Natural killer cell (primary cell): ENCODE data around the gene TBC1D17. TPM values are rescaled to one million over a fixed set of nuclear protein-coding genes. Genes with fewer than 3 reads are reported as not detected.
A peak's percentile ranks its signal among the peaks of the same experiment; 100 is the strongest.

Experiments used
- ATAC-seq, 3 donors: fragments of 150-1000 bp in 2 of 3; fragments of 200-7000 bp in 1 of 3; cut with Tn5 transposase; 1 replicate in 1 of 3; 2 replicates in 2 of 3; pipeline ENCODE4 v1.10.0; 2021; ENCODE audit warnings: mild to moderate bottlenecking in 2 of 3, moderate library complexity in 2 of 3
- DNase-seq, 2 donors: peaks; one replicate each; pipeline versions ENCODE4 v3.0.0 to v3.0.0-alpha.2; 2013 to 2021; ENCODE audit warnings: mixed read lengths in 1 of 2
- H3K27ac ChIP-seq: one replicate; pipeline ENCODE4 v1.5.1; 2013; ENCODE audit warnings: mild to moderate bottlenecking, low read length
- H3K27me3 ChIP-seq: one replicate; pipeline ENCODE4 v1.6.1; 2013; ENCODE audit warnings: low read length; ENCODE audit not compliant: control insufficient read depth, insufficient read depth
- H3K36me3 ChIP-seq: one replicate; pipeline ENCODE4 v1.6.1; 2013; ENCODE audit warnings: low read length; ENCODE audit not compliant: control insufficient read depth, insufficient read depth
- H3K4me1 ChIP-seq: one replicate; pipeline ENCODE4 v1.6.1; 2013; ENCODE audit warnings: low read length; ENCODE audit not compliant: control insufficient read depth, insufficient read depth
- H3K4me3 ChIP-seq: one replicate; pipeline ENCODE4 v1.5.1; 2013; ENCODE audit warnings: low read length
- H3K9me3 ChIP-seq: one replicate; pipeline ENCODE4 v1.6.1; 2013; ENCODE audit warnings: low read length; ENCODE audit not compliant: control insufficient read depth, insufficient read depth
- H3K27ac Mint-ChIP-seq, 2 donors: one replicate each; pipeline ENCODE4 v1.8.0; 2022; ENCODE audit warnings: mild to moderate bottlenecking in 2 of 2, mixed read lengths in 2 of 2, moderate library complexity in 1 of 2
- H3K27me3 Mint-ChIP-seq, 2 donors: one replicate each; pipeline ENCODE4 v1.8.0; 2022; ENCODE audit warnings: low read depth in 2 of 2, mixed read lengths in 2 of 2
- H3K36me3 Mint-ChIP-seq: one replicate; pipeline ENCODE4 v1.8.0; 2022; ENCODE audit warnings: mixed read lengths
- H3K4me1 Mint-ChIP-seq, 2 donors: one replicate each; pipeline ENCODE4 v1.8.0; 2022; ENCODE audit warnings: mixed read lengths in 2 of 2
- H3K4me3 Mint-ChIP-seq: one replicate; pipeline ENCODE4 v1.8.0; 2022; ENCODE audit warnings: mild to moderate bottlenecking, moderate library complexity, mixed read lengths
- H3K9me3 Mint-ChIP-seq, 2 donors: one replicate each; pipeline ENCODE4 v1.8.0; 2022; ENCODE audit warnings: mixed read lengths in 2 of 2
- CTCF ChIP-seq: fragments of 200-600 bp; IDR thresholded peaks from one replicate; pipeline ENCODE4 v1.8.0; 2022; ENCODE audit warnings: antibody characterized with exemption
- WGBS: methylation state at CpG from one replicate; pipeline ENCODE4 v1.1.7; 2013; ENCODE audit warnings: missing lambda C conversion rate; ENCODE audit not compliant: insufficient coverage; 5-methylcytosine and 5-hydroxymethylcytosine counted together
- intact Hi-C: fragments of 100-400 bp; cut with micrococcal nuclease; formaldehyde crosslinking; loops from one replicate; pipeline ENCODE4 v1.14.2; 2022
- total RNA-seq, 4 donors: library from RNA; stranded (reverse); fragments of 120-200 nt in 1 of 4; gene quantifications; one replicate each; pipeline versions ENCODE4 v1.2.3 to v1.2.4, GENCODE V29; 2013 to 2022

TBC1D17 gene
- total RNA-seq, 3 donors from 2014 or later (not counting 1 experiment from before 2014, with no cell fraction given) = 45.8 to 59.7 (median 54.4) TPM

- no peak overlapping the region for H3K27ac ChIP-seq
- Mint-ChIP-seq H3K27ac (no peak overlapping the region), H3K4me3 (no peak overlapping the region), H3K9me3 (no peaks in the 10 kb centered on the region), H3K4me1 (peaks cover 10 to 52% of the 10 kb centered on the region in 2 donors), H3K27me3 (no peaks in the 10 kb centered on the region), H3K36me3 (no peaks in the 10 kb centered on the region)
- TF ChIP-seq CTCF = no peak
- DNase-seq (no peak), ATAC-seq (no peak)
- intact Hi-C loops = no loop called here
- no peaks in the 10 kb centered on the region for H3K9me3 ChIP-seq
- peaks cover 7% of the 10 kb centered on the region for H3K4me1 ChIP-seq
- 97% methylated on average over 8 of the region's 8 CpGs for WGBS
- H3K27me3 ChIP-seq = no peaks in the 10 kb centered on the region
- no peak overlapping the region for H3K4me3 ChIP-seq
- H3K36me3 ChIP-seq = peaks cover 40% of the 10 kb centered on the region
Measured at GRCh38 chr19:49918089-49918488, 40.6 kb downstream of the TBC1D17 start.

GRCh38 chr19:49920624-49921363 lies 43.3 kb downstream of the TBC1D17 start:
- ATAC-seq (no peak), DNase-seq (no peak)
- no peak overlapping the region for H3K27ac ChIP-seq
- H3K36me3 ChIP-seq = peaks cover 37% of the 10 kb centered on the region
- H3K4me1 Mint-ChIP-seq = peaks cover 10 to 34% of the 10 kb centered on the region in 2 donors
- H3K27me3 ChIP-seq = no peaks in the 10 kb centered on the region
- TF ChIP-seq CTCF = no peak
- peaks cover 20% of the 10 kb centered on the region for H3K4me1 ChIP-seq
- 94% methylated on average over 24 of the region's 24 CpGs for WGBS
- no peak overlapping the region for H3K4me3 ChIP-seq
- no peaks in the 10 kb centered on the region for H3K9me3 Mint-ChIP-seq
- no peaks in the 10 kb centered on the region for H3K36me3 Mint-ChIP-seq
- no peaks in the 10 kb centered on the region for H3K27me3 Mint-ChIP-seq
- peak overlapping the region in 1 of 2 donors; percentile 61 for H3K27ac Mint-ChIP-seq
- H3K4me3 Mint-ChIP-seq = no peak overlapping the region
- intact Hi-C loops = no loop called here
- H3K9me3 ChIP-seq = no peaks in the 10 kb centered on the region

- intact Hi-C loops = no loop called here
- H3K4me3 ChIP-seq = no peak overlapping the region
- Mint-ChIP-seq H3K4me1 (peaks cover 10 to 27% of the 10 kb centered on the region in 2 donors), H3K9me3 (no peaks in the 10 kb centered on the region), H3K36me3 (no peaks in the 10 kb centered on the region), H3K4me3 (no peak overlapping the region), H3K27me3 (no peaks in the 10 kb centered on the region), H3K27ac (peak overlapping the region in 1 of 2 donors; percentile 61)
- H3K27me3 ChIP-seq = no peaks in the 10 kb centered on the region
- H3K4me1 ChIP-seq = peaks cover 17% of the 10 kb centered on the region
- 75% methylated on average over 21 of the region's 22 CpGs for WGBS
- no peak overlapping the region for H3K27ac ChIP-seq
- peaks cover 42% of the 10 kb centered on the region for H3K36me3 ChIP-seq
- ATAC-seq (no peak), DNase-seq (no peak)
- no peaks in the 10 kb centered on the region for H3K9me3 ChIP-seq
- TF ChIP-seq CTCF = no peak
Measured at GRCh38 chr19:49921871-49922795, 44.6 kb downstream of the TBC1D17 start.
